Femur (tissue), 1 donor: ENCODE data around the gene CPLX4.

Experiments used
- DNase-seq: peaks from one replicate; pipeline ENCODE4 v3.0.0-alpha.2; 2017

CPLX4 gene, protein sequence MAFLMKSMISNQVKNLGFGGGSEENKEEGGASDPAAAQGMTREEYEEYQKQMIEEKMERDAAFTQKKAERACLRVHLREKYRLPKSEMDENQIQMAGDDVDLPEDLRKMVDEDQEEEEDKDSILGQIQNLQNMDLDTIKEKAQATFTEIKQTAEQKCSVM

DNA sequence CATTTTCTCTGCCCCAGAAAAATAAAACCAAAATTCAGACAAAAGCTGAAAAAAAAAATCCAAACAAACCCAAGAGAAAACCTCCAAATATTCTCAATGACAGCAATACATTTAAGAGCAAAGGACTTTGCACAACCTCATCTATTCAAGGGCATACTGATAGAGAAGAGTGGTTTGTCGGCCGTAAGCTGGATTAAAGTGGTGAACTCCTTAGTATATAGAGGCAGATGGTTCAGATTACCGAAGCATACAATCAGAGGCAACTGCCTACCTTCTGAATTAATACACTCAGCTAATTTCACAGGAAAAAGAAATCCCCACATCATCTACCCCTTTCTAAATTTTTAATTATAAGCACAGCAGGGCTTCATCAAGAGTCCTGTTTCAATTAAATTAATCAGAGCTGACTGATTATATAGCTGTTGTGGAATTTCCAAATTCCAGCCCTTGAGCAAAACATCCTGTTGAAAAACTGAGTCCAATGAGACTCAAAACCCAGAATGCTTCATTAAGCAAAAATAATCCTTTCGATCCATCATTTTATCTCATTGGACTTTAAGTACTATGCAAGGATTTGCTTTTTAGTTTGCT, at the start of gene CPLX4:
TSS of gene CPLX4 (minus strand) at position 190 of the 591 bp plus-strand sequence. CDS start at position 3, 187 bp downstream.
- no peak for DNase-seq

DNA sequence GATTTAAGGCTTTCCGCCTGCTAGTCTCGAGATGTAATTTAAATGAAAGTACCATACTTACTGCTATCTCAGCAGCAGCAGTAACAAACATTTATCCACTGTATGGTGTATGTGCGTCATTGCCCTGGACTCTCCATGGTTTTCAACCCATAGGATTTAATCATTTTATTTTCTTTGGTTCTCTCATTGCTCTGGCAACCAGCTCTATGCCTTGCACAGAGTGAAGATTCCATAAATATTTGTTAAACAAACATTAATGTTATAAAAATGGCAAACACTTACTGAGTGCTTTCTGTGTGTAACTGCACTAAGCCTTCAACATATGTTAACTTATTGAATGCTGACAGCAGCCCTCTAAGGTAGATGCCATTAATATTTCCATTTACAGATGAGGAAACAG, 41.9 kb upstream of the CPLX4 start:
- no peak for DNase-seq

DNA sequence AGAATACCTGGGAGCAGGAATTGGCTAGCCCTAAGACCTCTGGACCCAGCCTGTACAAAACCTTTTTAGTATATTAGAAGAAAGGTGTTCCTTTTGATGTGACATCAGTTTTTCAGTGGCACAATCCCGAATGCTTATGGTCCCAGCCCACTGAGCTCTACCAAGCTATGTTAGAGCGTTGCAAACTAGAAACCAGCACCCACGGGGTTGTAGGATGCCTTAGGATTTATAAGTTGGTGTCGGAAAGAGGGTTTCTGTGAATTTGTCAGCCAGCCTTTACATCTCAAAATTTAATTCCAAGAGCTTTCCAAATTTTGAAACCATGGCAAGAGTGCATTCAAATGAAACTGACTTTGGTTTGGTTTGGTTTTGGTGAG, 41.1 kb upstream of the CPLX4 start:
- no peak for DNase-seq

DNA sequence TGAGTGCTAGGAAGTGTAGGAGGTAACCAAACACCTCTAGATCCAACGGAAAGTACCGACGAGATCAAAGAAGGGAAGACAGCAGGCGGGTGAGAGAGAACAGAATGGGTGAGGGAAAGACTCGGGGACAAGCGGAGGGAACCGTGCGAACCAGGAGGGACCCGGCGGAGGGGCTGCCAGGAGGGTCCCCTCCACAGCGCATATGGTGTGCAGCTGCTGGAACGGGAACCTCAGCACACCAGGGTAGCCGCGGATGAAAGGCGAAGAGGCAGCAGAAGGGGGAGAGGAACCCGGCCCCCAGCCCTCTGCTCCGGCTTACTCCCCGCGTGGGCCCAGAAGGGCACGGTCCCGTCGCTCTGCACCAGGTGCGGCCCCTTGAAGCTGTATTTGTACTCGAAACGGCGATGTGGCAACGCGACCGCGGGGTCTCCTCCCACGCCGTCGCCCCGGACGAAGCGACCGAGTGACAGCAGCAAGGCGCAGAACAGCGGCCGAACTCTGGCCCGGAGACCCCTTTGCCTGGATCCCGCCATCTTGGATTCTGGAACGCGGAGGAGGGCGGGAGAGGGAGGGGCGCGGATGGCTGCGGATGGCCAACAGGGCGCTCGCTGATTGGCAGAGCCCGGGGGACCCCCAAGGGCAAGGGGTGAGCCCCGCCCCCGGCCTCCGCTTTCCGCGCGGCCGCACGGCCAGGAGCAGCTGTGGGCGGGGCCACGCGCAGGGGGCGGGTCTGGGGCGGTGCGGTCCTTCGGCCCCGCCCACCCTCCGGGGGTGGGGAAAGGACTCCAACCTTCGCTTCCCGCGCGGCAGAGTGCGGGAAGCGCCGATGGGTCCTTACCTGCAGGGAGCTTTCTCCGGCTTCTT, 40.5 kb upstream of the CPLX4 start, which contains the start of gene LMAN1:
TSS of gene LMAN1 (minus strand) at position 554 of the 864 bp plus-strand sequence. CDS start at position 533, 21 bp downstream.
- peak; percentile 98 for DNase-seq

DNA sequence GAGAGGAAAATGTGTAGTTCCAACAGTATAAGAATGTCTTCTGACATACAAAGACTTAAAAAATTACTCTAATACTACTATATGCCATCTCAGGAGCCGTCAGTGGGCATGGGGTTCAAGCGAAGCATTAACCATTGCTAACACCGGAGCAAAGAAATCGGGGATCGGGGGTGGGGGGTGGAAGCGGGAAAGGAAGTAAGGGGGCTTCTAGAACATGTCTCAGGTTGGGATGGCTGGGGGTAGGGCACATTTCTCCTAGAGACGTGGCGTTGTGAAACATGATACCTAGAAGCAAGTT, 39.9 kb upstream of the CPLX4 start:
- DNase-seq, result peak; percentile 70

DNA sequence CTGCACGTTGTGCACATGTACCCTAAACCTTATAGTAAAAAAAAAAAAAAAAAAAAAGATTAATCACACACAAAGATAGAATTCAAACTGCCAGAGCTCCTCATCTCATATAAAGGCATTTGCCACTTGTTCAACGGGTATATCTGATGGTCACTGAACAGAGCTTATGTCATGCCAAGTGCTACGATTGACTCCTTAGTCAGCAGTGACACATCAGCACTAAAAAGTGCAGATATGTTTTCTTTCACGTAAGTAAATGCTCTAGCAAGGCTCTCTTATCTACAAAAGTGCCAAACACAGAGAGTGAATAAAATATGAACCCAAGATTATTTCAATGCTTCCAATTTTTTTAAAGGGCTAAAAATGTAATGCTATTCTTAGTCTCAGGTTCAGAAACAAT, 39.5 kb upstream of the CPLX4 start:
- DNase-seq, result no peak

DNA sequence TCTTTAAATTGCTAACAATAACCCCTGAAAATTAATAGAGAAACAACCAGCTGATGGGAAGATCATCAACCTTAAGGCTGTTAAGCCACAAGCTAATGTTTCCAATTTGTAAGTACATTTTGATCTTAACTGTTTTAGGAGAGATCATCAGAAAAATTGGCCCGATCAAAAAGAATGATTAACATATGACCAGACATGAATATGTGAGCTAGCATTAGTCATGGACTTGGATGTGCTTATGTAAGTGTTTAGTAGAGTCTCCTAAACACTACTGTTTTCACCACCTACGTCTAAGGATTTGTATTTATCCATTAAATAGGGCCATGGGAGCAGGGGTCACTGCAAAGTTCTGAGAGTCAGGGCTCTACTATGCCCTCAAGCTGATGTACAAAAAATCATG, 36.3 kb upstream of the CPLX4 start:
- DNase-seq, result no peak

DNA sequence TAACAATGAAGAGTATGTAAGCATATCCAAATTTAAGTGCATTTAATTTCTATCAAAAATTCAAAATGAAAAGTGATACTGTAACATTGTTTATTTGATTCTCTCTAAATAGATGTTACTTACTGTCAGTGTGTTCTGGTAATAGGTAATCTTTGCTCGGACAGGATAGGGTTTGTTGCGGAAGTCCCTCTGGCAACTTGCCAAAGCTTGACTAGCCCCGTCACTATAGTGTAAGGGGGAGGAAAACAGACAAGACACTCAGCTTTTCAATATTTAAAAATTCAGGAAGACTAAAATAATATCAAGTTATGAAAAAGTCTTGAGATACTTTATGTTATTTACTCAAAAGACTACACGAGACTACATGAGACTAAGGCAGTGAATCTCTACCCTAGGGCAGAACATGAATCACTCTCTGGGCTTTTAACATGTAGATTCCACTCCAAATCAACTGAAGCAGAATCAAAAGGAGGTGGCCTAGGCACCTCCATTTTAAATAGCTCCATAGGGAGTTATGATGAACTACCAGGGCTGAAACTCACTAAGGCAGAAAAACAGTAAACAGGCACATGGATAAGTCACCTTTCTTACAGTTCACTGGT, 34.7 kb upstream of the CPLX4 start:
- DNase-seq, result no peak

DNA sequence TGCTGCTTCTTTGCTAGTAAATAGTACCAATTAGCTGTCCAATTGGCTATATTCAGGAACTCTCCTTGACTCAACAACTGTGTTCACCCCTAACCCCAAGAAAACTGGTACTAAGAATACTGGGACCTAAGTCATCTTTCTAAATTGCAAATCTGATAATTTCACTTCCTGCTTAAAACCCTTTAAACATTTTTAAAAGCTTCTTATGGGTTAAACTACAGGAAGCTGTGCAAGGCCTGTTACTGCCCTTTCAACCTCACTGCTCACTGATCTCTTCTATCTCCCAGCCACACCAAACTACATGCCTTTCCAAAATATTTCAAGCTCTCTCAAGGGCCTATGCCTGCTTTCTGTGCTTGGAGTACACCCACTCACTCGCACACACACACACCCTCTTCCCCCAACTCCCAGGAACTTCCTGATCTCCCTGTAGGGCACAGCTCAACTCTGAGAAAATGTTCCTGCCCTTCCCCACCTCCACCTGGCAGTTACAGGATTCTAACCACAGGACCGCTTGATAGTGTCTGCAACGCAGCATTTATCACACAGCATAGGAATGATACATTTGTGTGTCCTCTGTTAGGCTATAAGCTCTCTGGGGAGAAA, 33.9 kb upstream of the CPLX4 start:
- DNase-seq, result no peak

DNA sequence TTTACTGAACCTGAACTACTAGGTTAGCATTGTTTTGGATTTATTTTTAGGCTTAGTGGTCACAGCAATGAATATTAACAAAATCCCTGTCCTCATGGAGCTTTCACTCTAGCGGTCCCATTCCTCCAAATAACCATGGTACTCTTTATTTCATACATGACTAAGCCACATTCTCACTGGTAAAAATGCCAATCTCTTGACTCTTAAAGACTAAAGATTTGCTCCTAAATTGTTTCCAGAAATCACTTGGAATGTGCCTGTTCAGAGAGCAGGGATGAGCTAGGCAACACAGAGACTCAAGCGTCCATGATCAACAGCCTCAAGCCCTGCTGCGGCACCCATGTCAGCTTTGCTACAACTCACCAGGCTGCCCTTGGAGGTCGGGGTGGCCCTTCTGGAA, 27.1 kb upstream of the CPLX4 start:
- no peak for DNase-seq

DNA sequence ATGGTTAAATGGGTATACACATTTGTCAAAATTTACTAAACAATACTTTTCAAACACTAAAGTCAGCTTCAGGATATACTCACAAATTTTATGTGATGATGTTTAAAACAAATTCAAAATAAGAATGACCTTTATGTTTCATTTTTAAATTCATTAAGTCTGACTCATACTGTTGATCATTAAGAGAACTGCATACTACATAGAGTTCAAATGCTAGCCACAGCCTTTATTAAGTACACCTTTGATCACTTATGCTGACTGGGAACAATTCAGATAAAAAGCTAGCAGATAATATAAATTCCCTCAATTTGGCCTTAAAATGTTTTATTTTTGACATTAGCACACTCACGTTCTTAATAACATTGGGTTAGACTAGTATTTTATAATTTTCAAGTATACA, 26.5 kb upstream of the CPLX4 start:
- DNase-seq, result no peak

DNA sequence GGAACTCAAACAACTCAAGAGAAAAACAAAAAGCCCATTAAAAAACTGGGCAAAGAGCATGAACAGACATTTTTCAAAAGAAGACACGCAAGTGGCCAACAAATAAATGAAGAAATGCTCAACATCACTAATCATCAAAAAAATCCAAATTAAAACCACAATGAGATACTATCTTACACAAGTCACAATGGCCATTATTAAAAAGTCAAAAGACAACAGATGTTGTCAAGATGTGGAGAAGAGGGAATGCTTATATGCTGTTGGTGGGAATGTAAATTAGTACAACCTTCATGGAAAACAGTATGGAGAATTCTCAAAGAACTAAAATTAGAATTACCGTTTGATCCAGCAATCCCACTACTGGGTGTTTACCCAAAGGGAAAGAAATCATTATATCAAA, 25.5 kb upstream of the CPLX4 start:
- no peak for DNase-seq

DNA sequence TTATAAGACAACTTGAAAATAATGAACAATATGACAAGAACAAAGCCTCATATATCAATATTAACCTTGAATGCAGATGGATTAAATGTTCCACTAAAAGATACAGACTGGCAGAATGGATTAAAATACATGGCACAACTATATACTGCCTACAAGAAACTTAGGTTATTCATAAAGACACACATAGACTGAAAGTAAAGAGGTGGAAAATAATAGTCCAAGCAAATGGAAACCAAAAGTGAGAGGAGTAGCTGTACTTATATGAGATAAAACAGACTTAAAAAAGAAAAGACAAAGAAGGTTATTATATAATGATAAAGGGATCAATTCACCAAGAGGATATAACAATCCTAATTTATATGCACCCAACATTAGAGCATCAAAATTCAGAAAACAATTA, 22.4 kb upstream of the CPLX4 start:
- DNase-seq, result no peak

DNA sequence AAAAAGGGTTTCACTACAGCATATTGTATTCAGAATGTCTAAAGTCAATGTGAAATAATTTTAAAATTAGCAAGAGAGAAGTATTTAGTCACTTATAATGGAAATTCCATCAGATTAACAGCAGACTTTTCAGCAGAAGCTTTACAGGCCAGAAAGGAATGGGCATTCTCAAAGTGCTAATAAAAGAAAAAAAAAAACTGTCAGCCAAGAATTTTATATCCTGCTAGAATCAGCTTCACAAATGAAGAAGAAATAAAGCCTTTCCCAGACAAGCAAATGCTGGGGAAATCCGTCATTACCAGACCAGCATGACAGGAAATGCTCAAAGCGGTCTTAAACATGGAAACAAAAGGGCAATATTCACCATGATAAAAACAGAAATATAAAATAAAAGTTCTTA, 21.9 kb upstream of the CPLX4 start:
- DNase-seq, result no peak

DNA sequence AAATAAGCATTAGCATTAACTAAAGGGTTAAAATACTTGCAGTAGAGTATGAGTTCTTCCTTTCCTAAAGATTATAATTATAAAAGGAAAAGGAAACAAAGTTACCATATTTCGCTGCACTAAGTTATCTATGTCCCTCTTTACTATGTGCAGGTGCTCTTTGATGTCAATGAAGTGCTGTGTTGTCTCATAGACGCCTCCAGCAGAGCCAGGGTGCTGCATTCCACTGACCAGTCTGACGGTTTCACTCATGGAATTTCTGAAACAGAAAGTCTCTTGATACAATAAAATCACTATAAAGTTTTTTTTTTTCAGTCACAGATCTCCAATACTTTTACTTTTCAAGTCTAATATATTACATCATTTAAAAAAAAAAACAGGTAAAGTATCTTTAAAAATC, 14.5 kb upstream of the CPLX4 start:
- no peak for DNase-seq

DNA sequence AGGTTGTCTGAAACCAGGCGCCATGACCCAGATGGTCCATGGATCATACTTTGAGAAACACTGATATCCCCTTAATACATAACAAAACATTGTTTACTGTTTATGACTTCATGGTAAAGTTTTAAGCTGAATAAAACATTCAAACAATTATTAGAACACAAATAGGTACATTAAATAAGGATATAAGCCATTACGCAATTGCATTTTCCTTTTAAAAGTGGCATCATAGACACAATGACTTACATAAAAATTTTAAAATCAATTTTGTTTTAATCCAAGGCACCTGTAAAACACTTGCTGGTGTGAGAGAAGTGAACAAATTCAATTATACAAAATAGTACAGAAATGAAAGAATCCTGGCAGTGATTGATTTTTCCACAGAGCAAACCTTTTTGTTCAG, 10.2 kb upstream of the CPLX4 start:
- no peak for DNase-seq

DNA sequence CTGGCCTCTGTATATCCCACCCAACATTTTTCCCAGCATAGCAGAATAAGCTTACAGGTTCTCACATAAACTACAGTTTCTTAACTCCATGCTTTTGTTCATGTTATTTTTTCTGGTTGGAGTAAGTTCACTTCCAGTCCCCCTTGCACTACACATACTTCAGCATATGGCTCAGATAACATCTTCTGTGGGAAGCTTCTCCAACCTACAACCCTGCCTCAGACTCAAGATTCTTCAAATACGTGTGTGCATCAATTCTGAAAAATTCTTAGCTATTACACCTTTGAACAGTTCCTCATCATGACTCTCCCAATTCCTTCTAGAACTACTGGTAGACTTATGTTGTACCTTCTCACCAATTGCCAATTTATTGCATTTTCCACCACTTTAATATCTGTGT, 7.5 kb upstream of the CPLX4 start:
- DNase-seq, result no peak

DNA sequence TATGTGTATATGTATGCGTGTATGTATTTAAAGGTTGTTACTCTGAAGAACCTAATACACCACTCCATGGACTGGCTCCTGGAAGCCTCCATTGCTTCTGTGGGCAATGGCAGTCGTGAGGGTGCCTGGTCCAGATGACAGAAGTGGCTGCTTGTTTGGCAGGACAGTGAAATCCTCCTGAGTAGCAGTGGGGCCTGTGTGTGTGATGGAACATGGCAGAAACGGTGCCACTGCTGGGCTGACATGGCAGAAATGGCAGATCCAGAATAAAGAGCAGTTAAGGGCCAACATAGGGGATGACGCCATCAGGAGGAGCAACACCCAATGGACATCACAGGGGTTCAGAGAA, 6.1 kb upstream of the CPLX4 start:
- no peak for DNase-seq

DNA sequence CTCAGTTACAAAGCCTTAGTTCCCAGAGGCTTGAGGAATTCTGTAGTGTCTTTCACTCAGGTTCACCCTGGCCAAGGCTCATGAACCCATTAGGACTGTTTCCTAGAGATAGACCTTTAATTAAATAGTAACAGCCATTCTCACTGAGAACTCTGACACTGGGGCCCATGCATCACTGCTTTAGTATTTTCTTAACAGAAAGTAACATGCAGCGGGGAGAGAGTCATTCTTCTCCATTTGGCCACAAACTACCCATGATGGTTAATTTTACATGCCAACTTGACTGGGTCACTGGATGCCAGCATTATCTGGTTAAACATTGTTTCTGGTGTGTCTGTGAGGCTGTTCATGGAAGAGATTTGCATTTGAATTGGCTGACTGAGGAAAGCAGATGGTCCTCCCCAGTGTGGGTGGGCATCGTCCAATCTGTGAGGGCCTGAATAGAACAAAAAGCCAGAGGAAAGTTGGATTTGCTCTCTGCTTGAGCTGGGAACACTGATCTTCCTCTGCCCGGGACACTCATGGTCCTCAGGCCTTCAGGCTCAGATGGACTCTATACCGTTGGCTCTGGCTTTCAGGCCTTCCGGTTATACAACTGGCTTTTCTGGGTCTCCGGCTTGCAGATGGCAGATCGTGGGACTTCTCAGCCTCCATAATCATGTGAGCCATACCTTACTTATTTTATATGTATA, 5.6 kb upstream of the CPLX4 start:
- DNase-seq, result no peak

DNA sequence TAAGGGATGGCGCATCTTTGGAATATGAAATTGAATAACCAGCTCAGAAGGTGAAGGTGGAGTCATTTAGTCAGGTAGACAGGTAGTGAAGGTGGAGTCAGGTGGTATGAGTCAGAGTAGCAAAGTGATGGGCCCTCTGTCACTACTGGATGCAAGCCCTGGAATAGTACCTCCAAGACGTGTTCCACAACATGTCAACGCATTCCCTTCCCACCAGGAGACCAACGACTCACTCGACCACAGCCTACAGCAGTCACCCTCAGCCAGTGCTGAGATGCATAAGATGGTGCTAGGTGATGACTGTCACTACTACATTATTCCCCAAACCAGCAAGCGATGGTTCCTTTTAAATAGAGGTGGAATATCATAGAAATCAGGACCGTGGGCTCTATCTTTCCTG, 6.8 kb downstream of the CPLX4 start:
- DNase-seq, result no peak

DNA sequence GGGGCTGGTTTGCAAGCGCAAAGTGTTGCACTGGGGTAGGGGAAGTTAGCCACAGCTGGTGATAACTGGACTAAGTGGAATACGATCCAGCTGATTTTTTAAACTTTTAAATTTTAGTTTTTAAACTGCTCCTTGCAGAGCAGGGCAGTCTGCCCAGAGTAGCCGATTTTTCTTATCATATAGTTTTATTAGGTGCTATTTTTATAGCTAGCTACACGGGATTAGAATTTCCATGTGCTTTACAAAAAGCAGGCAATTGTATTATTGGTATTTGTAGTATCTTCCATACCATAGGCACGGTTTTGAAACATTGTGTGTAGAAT, 9.6 kb downstream of the CPLX4 start:
- no peak for DNase-seq

DNA sequence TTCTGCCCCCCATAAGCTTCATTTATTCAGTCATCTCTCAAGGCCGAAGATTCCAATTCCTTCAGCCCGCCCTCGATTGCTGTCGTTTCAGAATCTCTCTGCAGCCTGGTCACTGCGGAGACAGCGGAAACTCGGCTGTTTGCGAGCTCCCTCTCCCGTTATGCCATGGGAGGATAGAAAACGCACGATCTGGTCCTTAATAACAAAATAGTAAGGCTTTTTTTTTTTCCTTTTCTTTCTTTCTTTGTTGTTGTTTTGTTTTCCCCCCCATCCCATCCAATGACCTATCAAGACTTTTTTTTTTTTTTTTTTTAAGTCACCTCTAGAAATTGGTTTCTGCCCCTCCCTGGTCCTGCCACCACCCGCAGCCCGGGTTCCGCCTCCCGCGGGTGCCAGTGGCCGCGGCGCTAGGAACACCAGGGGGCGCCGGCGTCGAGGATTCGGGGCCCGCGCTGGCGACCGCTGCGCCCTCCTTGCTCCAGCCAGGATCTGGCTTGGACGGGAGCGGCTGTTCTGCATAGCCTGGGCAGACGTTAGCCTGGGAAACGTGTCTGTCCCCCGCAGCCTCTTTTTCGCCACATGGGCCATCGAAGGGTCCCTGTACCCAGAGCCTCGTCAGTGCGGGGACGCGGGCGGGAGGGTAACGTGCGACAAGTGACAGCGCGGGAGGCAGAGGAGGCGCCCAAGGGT, 10.1 kb downstream of the CPLX4 start:
- DNase-seq, result peak; percentile 83

DNA sequence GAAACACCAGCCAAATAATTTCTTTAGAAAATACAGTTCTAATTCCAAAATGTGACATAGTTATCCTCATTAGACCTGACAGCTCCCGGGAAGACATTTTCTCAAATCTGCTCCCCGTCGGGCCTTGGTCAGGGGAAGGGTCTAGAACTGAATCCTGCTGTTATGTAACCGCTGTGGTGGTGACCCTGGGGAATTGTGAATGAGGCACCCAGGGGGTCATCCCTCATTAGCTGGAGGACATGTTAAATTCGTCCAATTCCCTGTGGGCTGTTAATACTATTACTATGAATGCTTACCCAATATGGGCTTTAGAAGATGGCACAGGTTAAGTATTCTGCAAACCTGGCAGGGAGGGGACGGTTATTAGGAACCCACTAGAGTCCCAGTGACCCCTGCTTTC, 11.8 kb downstream of the CPLX4 start:
- no peak for DNase-seq
